AG20443 (cell line): ENCODE data around the gene PPP5C.
"Not testable (repeated sequence)": the region's sequence is repeated elsewhere in the genome, so short reads cannot be mapped to it uniquely, and the experiment has no call there.

ENCODE experiments used
- DNase-seq: peaks from one replicate; pipeline ENCODE4 v3.0.0; 2012; ENCODE audit warnings: low spot score, mixed read lengths

Gene PPP5C, protein sequence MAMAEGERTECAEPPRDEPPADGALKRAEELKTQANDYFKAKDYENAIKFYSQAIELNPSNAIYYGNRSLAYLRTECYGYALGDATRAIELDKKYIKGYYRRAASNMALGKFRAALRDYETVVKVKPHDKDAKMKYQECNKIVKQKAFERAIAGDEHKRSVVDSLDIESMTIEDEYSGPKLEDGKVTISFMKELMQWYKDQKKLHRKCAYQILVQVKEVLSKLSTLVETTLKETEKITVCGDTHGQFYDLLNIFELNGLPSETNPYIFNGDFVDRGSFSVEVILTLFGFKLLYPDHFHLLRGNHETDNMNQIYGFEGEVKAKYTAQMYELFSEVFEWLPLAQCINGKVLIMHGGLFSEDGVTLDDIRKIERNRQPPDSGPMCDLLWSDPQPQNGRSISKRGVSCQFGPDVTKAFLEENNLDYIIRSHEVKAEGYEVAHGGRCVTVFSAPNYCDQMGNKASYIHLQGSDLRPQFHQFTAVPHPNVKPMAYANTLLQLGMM

DNA sequence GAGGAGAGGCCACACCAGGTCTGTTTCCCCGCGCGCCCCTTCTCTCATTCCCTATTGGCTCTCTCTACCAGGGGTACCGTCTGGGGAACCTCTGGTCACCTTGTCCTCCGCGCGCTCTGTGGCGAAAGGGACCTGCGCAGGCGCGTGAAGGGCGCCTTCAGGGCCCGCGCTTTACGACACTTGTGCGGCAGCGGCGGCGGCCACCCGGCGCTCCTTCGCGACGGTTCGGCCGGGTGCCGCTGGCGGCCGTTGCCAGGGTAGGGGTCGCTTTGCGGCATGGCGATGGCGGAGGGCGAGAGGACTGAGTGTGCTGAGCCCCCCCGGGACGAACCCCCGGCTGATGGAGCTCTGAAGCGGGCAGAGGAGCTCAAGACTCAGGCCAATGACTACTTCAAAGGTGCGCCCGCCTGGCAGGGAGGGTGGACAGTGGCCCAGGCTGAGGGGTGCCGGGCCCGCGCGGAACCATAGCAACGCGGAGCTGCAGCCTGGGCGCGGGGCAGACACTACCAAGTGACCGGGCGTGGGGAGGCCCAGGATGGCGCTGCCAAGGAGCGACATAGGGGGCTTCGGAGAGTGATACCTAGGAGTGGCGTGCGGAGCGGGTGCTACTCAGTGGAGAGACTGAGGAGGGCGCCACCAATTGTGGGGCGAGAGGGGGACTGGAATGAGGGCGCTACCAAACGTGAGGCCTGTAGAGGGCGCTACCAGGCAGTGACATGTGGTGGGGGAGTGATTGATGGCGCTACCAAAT, at the start of gene PPP5C:
PPP5C (plus strand) TSS at position 267 of the 751 bp plus-strand sequence; CDS start at position 277, 10 bp downstream.
- peak; percentile 99 for DNase-seq

DNA sequence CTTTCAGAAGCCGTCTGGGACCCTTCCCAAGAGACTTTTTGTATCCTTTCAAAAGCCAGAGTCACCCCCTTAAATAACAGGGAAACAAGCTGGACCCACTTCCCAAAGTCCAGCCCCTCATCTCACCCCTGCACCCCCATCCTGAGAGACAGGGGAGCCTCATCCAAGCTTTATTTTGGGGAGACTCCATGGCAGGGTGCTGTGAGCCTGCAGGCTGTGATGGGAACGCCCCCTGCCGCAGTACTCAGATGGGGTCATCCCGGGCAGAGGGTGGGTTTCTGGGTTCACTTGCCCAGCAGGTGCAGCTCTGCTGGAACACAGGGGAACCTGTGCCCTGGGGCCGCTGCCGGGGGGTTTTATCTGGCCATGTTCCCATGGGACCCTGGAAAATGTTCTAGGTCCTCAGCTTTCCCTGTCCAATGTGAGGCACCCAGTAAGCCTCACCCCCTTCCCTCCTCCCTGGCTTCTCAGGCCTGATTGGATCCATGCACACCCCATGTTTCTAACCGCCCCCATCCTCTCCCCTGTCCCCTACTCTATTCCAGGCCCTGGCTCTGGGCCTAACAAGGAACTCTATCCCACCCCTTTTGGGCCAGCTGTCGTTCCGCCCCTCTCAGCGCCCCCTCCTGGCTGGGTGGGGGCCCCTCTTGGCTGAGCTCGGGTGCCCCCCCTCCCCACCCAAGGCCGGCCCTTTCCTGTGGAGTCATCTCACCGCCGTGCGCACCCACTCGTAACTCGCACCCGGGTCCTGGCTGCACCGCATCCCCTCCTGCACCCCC, 49.0 kb upstream of the PPP5C start:
- DNase-seq, result no peak

DNA sequence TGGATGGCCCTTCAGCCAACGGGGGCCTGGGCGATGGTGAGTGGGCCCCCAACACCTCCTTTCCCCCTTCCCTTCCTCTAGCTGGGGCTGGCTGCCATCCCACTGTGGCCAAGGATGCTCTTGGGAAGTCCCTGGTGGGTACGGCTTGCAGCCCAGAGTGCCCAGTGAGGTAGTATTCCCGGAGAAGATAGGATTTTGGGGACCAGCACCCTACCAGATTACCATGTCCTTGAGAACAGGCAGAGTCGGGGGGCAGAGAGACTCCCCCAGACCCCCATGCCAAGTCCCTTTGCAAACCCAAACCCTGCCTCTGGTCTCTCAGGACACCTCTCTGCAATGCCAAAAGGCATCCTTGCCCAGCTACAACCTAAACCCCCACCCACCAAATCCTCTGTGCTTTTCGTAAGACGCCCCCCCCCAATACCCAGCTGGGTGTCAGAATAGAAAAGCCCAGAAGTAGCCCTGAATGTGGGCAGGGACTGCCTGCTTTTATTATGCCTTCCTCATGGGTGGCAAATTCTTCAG, 48.3 kb upstream of the PPP5C start:
- DNase-seq, result no peak

DNA sequence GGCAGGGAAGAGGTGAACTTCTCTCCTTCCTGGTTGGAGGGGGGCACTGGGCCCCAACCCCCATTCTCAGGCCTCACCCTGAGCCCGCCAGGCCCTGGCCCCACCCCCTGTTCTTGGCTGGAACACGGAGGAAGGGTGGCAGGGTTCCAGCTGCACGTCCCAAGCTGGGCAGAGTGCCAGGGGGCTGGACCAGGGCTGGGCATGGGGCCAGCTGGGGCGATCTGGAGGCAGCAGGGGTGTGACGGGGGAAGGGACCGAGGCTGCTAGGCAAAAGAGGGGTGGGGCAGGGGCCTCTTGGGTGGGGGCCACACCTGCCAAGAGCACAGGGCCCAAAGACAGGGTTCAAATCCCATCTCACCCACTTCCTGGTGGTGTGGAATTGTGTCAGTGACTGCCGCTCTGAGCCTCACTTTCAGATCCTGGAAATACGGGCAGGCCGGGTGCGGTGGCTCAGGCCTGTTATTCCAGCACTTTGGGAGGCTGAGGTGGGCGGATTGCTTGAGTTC, 47.8 kb upstream of the PPP5C start:
- DNase-seq, result peak; percentile 87

DNA sequence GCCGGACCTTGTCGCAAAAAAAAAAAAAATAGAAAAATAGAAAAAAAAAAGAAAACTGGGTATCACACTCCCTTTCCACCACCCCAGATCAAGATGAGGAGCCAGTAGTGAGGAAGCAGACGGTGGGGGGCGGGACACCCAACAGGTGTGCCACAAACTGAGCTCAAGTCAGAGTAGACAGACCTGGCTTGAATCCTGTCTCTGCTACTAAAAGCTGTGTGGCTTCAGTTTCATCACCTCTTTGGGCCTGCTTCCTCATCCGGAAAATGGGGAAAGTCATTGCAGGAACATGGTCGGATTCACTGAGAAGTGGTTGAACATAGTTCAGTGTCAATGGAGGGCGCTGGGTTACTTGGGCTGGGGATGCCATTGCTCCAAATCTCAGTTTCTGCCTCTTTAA, 47.2 kb upstream of the PPP5C start:
- DNase-seq, result no peak

DNA sequence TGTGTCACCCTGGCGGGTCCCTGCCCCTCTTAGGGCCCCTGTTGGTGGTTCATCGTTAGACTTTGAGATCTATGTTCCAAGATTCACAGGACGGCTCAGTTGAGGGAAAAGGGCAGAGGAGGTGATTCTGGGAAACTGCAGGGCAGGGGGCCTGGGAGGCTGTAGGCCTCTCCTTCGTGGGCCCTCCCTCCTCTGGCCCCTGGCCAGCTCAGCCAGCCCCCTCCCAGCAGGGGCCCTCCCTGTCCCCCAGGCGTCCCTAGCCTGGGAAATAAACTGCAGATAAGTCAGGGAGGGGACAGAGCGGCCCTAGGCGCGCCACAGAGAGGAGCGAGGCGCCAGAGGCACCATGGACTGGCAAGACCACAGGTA, 43.6 kb upstream of the PPP5C start:
- DNase-seq, result no peak

DNA sequence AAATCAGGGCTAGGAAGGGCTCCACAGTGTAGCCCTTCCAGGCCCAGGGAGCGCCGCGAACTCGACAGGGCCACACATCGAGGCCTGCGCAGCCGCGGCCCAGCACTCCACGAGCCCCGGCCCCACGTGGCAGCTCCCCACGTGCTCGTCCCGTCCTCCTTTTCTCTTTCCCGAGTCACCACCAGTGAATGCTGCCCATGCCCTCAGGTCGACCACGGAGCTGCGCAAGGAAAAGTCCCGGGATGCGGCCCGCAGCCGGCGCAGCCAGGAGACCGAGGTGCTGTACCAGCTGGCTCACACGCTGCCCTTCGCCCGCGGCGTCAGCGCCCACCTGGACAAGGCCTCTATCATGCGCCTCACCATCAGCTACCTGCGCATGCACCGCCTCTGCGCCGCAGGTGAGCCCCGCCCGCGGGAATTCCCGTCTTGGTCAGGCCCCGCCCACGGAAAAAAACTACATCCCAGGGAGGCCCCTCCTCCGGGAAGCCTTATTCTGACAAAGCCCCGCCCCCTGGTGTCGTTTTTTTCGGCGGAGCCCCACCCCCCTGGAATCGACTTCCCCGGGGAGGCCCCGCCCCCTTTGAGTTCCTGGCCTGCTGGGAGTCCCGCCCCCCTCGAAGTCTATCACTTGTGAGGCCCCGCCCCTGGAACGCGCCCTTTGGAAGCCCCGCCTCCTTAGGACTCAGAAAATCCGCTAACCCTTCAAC, 43.0 kb upstream of the PPP5C start:
- DNase-seq, result no peak

DNA sequence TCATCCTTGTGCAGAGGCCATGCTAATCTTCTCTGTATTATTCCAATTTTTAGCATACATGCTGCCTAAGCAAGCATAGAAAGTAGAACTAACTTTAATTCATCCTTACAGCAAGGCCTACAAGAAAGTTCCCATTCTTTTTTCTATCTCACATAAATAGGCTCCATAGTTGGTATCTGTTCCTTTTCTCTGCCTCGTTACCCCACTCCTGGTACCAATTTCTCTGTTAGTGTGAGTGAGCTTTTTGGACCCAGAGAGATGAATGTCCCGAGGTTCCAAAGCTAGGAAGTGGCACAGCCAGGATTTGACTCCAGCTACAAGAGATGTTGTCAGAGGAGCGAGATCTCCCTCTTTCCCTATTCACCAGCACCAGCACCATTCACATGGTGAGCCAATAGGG, 40.4 kb upstream of the PPP5C start:
- no peak for DNase-seq

DNA sequence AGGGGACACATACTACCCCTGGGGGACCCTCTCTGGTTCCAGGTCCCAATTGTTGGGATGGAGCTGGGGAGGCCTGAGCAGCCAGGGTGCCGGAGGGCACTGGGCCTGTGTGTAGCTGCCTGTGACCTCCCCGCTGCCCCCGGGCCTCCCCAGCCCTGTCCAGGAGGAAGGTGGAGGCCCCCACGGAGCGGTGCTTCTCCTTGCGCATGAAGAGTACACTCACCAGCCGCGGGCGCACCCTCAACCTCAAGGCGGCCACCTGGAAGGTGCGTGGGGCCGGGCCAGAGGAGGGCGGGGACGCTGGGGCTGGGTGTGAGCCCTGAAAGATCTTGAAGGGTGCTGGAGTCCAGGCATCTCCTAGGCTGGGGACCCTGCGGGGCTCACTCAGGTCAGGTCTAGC, 38.4 kb upstream of the PPP5C start:
- no peak for DNase-seq

DNA sequence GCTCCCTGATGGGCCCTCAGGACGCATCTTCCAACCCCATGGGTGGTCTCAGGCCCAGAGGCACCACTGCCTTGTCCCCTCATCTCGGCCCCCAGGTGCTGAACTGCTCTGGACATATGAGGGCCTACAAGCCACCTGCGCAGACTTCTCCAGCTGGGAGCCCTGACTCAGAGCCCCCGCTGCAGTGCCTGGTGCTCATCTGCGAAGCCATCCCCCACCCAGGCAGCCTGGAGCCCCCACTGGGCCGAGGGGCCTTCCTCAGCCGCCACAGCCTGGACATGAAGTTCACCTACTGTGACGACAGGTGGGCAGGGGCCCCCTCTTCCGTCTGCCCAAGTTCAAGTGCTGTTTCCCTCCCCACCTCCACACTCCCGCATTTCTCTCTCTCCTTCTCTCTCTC, 37.8 kb upstream of the PPP5C start:
- DNase-seq, result no peak

DNA sequence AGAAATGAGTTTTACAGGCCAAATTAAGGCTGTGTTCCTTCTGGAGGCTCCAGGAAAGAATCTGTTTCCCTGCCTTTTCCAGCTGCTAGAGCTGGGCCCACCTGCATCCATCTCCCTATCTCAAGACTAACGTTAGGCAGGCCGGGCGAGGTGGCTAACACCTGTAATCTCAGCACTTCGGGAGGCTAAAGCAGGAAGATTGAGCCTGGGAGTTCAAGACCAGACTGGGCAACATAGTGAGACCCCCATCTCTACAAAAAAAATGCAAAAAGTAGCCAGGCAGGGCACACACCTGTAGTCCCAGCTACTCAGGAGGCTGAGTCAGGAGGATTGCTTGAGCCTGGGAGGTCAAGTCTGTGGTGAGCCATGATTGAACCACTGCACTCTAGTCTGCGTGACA, 35.4 kb upstream of the PPP5C start:
- no peak for DNase-seq

DNA sequence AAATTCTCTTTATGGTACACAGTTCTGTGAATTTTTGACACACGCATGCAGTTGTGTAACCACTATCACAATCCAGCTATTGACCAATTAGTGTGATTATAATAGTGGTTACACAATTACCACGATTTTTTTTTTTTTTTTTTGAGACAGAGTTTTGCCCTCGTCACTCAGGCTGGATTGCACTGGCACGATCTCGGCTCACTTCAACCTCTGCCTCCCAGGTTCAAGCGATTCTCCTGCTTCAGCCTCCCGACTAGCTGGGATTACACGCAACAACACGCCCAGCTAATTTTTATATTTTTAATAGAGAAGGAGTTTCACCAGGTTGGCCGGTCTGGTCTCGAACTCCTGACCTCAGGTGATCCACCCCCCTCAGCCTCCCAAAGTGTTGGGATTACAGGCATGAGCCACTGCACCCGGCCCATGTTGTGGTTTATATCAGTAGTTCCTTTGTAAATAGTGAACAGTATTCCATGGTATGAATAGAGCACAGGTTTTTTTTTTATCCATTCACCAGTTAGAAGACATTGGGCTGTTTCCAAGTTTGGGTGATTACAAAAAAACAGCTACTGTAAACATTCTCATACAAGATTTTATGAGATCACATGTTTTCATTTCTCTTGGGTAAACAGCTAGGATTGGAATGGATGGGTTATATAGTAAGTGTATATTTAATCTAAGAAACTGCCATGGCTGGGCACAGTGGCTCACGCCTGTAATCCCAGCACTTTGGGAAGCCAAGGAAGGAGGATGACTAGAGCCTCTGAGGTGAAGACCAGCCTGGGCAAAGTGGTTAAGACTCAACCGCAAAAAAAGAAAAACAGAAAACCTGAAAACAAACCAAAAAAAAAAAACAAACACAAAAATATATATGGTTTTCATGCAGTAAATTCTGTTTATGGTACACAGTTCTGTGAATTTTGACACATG, 33.1 kb upstream of the PPP5C start:
- not testable (repeated sequence) for DNase-seq

DNA sequence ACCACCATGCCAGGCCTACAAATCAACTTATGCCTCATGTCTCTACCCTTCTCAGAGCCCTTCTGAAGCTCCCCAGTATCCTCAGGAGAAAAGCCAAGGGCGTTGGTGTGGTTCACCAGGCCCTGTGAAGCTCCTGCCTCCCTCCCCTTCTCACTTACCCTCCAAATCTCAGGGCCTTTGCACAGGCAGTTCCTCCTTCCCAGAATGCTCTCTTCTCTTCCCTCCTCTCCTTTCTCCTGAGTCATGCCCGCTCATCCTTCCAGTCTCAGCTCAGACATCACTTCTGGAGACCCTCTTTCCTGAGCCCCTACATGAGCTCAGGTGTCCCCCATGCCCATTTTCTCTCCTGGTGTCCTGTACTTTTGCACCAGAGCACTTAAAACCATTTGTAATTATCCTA, 29.5 kb upstream of the PPP5C start:
- DNase-seq, result no peak

DNA sequence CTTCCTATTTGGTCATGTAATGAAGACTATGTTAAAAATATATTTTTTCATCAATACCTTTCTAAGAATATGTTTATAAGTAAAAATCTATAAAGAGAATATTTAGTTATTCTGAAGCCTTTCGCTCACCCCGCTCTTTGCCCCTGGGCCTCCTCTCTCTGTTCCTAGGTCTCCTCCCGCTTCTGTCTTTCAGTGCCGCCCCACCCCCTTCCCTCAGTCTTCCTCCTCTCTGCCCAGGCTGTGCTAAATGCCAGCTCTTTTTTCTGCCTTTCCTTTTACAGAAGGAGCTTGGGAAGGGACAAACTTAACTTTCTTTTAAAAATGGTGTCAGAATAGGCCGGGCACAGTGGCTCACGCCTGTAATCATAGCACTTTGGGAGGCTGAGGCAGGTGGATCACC, 27.3 kb upstream of the PPP5C start:
- no peak for DNase-seq

DNA sequence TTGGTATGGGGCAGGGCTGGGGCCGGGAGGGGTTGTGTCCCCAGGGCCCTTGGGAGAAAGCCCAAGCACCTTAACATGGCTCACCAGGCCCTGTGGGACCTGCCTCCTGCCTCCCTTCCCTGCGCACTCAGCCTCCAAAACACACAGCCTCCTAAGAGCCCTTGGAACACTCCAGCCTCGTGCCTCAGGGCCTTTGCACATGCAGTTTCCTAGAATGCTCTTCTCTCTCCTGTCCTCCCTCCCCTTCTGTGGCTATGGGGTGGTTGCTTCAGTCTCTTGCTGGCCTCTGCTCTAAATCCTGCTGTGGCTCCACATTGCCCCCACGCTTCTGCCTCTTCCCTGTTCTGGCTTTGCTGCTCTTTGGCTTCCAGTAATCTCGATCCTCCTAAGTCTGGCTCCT, 26.3 kb upstream of the PPP5C start:
- no peak for DNase-seq

DNA sequence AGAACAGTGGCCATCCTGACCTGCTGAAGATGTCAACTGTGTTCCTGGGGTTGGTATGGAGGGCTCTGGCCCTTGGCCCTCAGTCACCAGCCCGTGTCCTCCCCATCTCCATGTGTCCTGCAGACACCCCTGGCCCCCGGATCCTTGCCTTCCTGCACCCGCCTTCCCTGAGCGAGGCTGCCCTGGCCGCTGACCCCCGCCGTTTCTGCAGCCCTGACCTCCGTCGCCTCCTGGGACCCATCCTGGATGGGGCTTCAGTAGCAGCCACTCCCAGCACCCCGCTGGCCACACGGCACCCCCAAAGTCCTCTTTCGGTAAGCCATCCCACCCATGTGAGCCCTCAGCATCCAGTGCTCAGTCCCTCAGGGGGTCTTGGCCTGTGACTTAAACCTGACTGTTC, 25.2 kb upstream of the PPP5C start:
- no peak for DNase-seq

DNA sequence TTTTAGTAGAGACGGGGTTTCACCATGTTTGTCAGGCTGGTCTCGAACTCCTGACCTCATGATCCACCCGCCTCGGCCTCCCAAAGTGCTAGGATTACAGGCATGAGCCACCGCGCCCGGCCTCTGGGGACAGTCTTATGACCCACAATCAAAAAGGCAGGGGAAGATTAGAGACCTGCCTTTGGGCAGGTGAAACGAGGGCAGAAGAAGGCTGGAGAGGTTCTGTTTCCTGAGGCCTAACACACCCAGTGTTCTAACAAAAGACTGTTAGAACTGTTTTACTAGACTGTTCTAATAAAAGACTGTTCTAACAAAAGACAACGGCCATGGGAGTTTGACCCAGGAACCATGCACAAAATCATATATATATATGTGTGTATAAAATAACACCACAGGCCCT, 23.7 kb upstream of the PPP5C start:
- DNase-seq, result not testable (repeated sequence)

DNA sequence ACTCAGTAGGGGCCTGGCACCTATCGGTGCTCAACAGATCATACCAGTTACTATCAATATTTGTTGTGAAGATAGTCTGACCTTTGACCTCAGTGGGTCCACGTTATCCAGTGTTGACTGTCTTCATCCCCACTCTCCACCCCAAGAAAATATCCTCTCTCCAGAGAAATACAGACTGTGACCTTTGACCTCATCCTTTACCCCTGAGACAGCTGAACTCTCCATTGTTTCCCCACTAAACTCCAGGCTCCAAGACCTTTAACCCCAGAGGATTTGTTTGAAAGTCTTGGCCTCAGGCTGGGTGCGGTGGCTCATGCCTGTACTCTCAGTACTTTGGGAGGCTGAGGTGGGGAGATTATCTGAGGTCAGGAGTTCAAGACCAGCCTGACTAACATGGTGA, 22.6 kb upstream of the PPP5C start:
- no peak for DNase-seq

DNA sequence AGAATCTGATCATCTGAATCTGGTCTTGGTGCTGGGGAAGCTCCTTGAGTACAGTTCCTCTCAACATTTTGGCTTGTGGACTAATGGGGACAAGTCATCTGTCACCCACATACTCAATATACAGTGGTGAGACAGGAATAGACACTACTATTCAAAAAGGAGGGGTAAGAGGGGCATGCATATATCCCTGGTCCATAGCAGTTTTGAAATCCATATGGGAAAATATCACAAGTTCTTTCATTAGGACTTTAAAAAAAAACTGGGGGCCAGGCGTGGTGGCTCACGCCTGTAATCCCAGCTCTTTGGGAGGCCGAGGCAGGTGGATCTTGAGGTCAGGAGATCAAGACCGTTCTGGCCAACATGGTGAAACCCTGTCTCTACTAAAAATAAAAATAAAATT, 20.3 kb upstream of the PPP5C start:
- no peak for DNase-seq

DNA sequence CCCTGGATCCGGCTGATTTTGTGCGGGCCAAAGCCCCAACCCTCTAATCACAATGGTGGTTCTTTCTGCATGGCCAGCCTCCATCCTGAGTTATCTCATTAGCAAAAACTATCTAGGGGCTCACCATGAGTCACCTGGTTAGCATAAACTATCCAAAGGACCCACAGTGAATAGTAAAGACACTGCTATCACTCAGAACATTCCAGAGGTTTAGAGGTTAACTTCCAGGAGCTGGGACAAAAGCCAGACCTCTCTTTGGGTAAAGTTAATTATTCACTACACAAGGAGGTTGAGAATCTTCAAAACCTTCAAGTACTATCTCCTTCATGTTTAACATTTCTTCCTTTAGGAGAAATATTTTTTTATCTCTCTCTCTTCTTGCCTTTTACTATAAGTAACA, 18.8 kb upstream of the PPP5C start:
- DNase-seq, result no peak
